ENCODE data around the gene MFAP2.

MFAP2 gene

GRCh38 chr1:16926491-16927073, 53.8 kb downstream of the MFAP2 start:
- no peak for DNase-seq

- DNase-seq, result no peak
Measured at GRCh38 chr1:16925635-16926490, 54.6 kb downstream of the MFAP2 start.

DNA sequence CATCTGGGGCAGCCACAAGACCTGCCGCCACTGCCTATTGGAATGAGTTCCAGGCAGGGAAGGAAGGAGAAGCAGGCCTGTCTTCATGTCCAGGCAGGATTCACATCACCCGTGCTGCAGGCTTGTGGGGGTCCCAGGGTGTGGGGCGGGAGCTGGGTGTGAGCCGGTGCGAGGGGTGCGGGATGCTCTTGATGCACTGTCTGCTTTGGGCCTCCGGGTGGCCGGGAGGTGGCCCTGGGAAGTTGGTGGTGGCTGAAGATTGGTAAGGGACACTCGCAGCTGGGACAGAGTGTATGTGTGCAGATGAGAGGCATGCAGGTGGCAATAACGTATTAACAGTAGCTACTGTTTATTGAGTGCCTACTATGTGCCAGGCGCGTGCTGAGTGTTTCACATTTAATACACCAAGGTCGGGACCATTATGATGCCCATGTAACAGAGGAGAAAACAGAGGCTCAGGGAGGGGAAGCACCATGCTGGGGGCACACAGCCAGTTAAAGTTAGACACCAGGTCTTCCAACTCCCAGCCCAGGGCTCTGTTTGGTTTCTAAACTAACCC, 55.4 kb downstream of the MFAP2 start:
- DNase-seq, result no peak
